ENCODE measurements around the gene DIS3L.
A peak's percentile ranks its signal among the peaks of the same experiment; 100 is the strongest.

The DIS3L gene

DNA sequence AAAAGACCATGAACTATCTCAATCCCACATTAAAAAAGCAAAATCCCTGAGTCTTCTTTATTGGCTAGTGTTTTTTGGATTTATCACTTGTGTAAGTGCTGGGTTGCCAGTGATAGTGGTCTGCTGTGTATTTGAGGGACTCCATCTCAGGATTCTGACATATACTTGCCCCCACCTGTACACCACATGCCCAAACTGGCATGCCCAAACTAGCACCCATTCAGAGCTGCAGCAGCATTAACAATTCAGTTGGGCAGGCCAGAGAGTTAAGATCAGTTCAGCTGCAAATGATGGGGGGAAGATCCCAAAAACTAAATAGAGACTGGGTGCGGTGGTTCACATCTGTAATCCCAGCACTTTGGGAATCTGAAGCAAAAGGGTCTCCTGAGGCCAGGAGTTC is 69.4 kb downstream of the DIS3L start:
- Histone ChIP-seq H3K4ac (ENCODE audit: low read depth in 1 of 2, low read length in 2 of 2) (no peak overlapping the region), H3K18ac (ENCODE audit: low read depth in 1 of 2, low read length in 2 of 2) (no peak overlapping the region), H3K27me3 (ENCODE audit: control insufficient read depth in 1 of 2, insufficient read depth in 1 of 2, low read length in 2 of 2) (no peaks in the 10 kb centered on the region), H2BK12ac (ENCODE audit: low read length in 2 of 2) (no peak overlapping the region), H2BK5ac (ENCODE audit: low read depth, low read length, poor library complexity, severe bottlenecking) (no peak overlapping the region), H3K4me3 (ENCODE audit: insufficient read depth in 1 of 2, low read depth in 1 of 2, low read length in 2 of 2) (no peak overlapping the region), H3K36me3 (ENCODE audit: control insufficient read depth in 1 of 2, insufficient read depth in 2 of 2, low read depth in 1 of 2, low read length in 2 of 2) (no peaks in the 10 kb centered on the region), H2AK5ac (ENCODE audit: low read length, severe bottlenecking) (no peak overlapping the region), H2BK15ac (ENCODE audit: low read depth, poor library complexity, severe bottlenecking) (no peak overlapping the region), H3K4me1 (ENCODE audit: control insufficient read depth, insufficient read depth, low read depth, low read length) (no peaks in the 10 kb centered on the region), H3K14ac (ENCODE audit: low read length in 2 of 2) (no peak overlapping the region), H3K23ac (ENCODE audit: low read length in 2 of 2) (no peak overlapping the region), H3K27ac (ENCODE audit: low read length, poor library complexity, severe bottlenecking) (no peak overlapping the region), H2AFZ (ENCODE audit: low read depth, low read length) (no peak overlapping the region), H4K8ac (ENCODE audit: low read length) (no peak overlapping the region), H2BK120ac (ENCODE audit: low read depth, low read length) (no peak overlapping the region), H3K9ac (ENCODE audit: low read length) (no peak overlapping the region), H4K91ac (ENCODE audit: low read length) (no peak overlapping the region), H3K79me1 (replicated peaks; ENCODE audit: low read length, poor library complexity, severe bottlenecking) (no peaks in the 10 kb centered on the region), H3K9me3 (ENCODE audit: control insufficient read depth, low read length) (no peaks in the 10 kb centered on the region), H3K4me2 (ENCODE audit: low read length, poor library complexity, severe bottlenecking) (no peak overlapping the region)
- WGBS: 100% methylated on average over 1 of the region's 1 CpG
- DNase-seq: no peak

- H4K91ac ChIP-seq (ENCODE audit: low read length): no peak overlapping the region
- DNase-seq: no peak
- H2BK120ac ChIP-seq (ENCODE audit: low read depth, low read length): no peak overlapping the region
- no peak overlapping the region for H3K4me3 ChIP-seq (ENCODE audit: insufficient read depth in 1 of 2, low read depth in 1 of 2, low read length in 2 of 2)
- no peak overlapping the region for H3K9ac ChIP-seq (ENCODE audit: low read length)
- H4K8ac ChIP-seq (ENCODE audit: low read length): no peak overlapping the region
- H3K4me2 ChIP-seq (ENCODE audit: low read length, poor library complexity, severe bottlenecking): no peak overlapping the region
- 77% methylated on average over 2 of the region's 3 CpGs for WGBS
- no peak overlapping the region for H2AFZ ChIP-seq (ENCODE audit: low read depth, low read length)
- H3K27ac ChIP-seq (ENCODE audit: low read length, poor library complexity, severe bottlenecking): no peak overlapping the region
- H2AK5ac ChIP-seq (ENCODE audit: low read length, severe bottlenecking): no peak overlapping the region
- no peaks in the 10 kb centered on the region for H3K4me1 ChIP-seq (ENCODE audit: control insufficient read depth, insufficient read depth, low read depth, low read length)
- H3K18ac ChIP-seq (ENCODE audit: low read depth in 1 of 2, low read length in 2 of 2): no peak overlapping the region
- no peaks in the 10 kb centered on the region for H3K9me3 ChIP-seq (ENCODE audit: control insufficient read depth, low read length)
- no peak overlapping the region for H3K4ac ChIP-seq (ENCODE audit: low read depth in 1 of 2, low read length in 2 of 2)
- no peak overlapping the region for H2BK15ac ChIP-seq (ENCODE audit: low read depth, poor library complexity, severe bottlenecking)
- H2BK5ac ChIP-seq (ENCODE audit: low read depth, low read length, poor library complexity, severe bottlenecking): no peak overlapping the region
- no peak overlapping the region for H2BK12ac ChIP-seq (ENCODE audit: low read length in 2 of 2)
- no peak overlapping the region for H3K14ac ChIP-seq (ENCODE audit: low read length in 2 of 2)
- no peak overlapping the region for H3K23ac ChIP-seq (ENCODE audit: low read length in 2 of 2)
- H3K79me1 ChIP-seq (replicated peaks; ENCODE audit: low read length, poor library complexity, severe bottlenecking): no peaks in the 10 kb centered on the region
- H3K27me3 ChIP-seq (ENCODE audit: control insufficient read depth in 1 of 2, insufficient read depth in 1 of 2, low read length in 2 of 2): no peaks in the 10 kb centered on the region
- H3K36me3 ChIP-seq (ENCODE audit: control insufficient read depth in 1 of 2, insufficient read depth in 2 of 2, low read depth in 1 of 2, low read length in 2 of 2): no peaks in the 10 kb centered on the region
Measured at GRCh38 chr15:66364944-66365528, 71.7 kb downstream of the DIS3L start.

GRCh38 chr15:66369773-66370651 is 76.6 kb downstream of the DIS3L start:
- Histone ChIP-seq H3K4me2 (ENCODE audit: low read length, poor library complexity, severe bottlenecking) (no peak overlapping the region), H3K14ac (ENCODE audit: low read length in 2 of 2) (no peak overlapping the region), H3K27ac (ENCODE audit: low read length, poor library complexity, severe bottlenecking) (no peak overlapping the region), H2BK5ac (ENCODE audit: low read depth, low read length, poor library complexity, severe bottlenecking) (no peak overlapping the region), H3K4ac (ENCODE audit: low read depth in 1 of 2, low read length in 2 of 2) (no peak overlapping the region), H2AFZ (ENCODE audit: low read depth, low read length) (no peak overlapping the region), H2BK15ac (ENCODE audit: low read depth, poor library complexity, severe bottlenecking) (no peak overlapping the region), H2BK12ac (ENCODE audit: low read length in 2 of 2) (no peak overlapping the region), H2AK5ac (ENCODE audit: low read length, severe bottlenecking) (no peak overlapping the region), H4K8ac (ENCODE audit: low read length) (peak overlapping the region; percentile 12), H3K23ac (ENCODE audit: low read length in 2 of 2) (no peak overlapping the region), H3K27me3 (ENCODE audit: control insufficient read depth in 1 of 2, insufficient read depth in 1 of 2, low read length in 2 of 2) (no peaks in the 10 kb centered on the region), H3K79me1 (replicated peaks; ENCODE audit: low read length, poor library complexity, severe bottlenecking) (no peaks in the 10 kb centered on the region), H3K36me3 (ENCODE audit: control insufficient read depth in 1 of 2, insufficient read depth in 2 of 2, low read depth in 1 of 2, low read length in 2 of 2) (no peaks in the 10 kb centered on the region), H3K4me1 (ENCODE audit: control insufficient read depth, insufficient read depth, low read depth, low read length) (no peaks in the 10 kb centered on the region), H2BK120ac (ENCODE audit: low read depth, low read length) (no peak overlapping the region), H3K9ac (ENCODE audit: low read length) (peak overlapping the region; percentile 76), H3K4me3 (ENCODE audit: insufficient read depth in 1 of 2, low read depth in 1 of 2, low read length in 2 of 2) (peak overlapping the region in 1 of 2 experiments; percentile 67), H4K91ac (ENCODE audit: low read length) (no peak overlapping the region), H3K9me3 (ENCODE audit: control insufficient read depth, low read length) (peaks cover 8% of the 10 kb centered on the region), H3K18ac (ENCODE audit: low read depth in 1 of 2, low read length in 2 of 2) (no peak overlapping the region)
- WGBS: 57% methylated on average over 9 of the region's 12 CpGs
- peak; percentile 17 for DNase-seq

- Histone ChIP-seq H2BK120ac (ENCODE audit: low read depth, low read length) (no peak overlapping the region), H3K4me2 (ENCODE audit: low read length, poor library complexity, severe bottlenecking) (no peak overlapping the region), H3K18ac (ENCODE audit: low read depth in 1 of 2, low read length in 2 of 2) (no peak overlapping the region), H3K79me1 (replicated peaks; ENCODE audit: low read length, poor library complexity, severe bottlenecking) (no peaks in the 10 kb centered on the region), H3K9ac (ENCODE audit: low read length) (no peak overlapping the region), H2BK15ac (ENCODE audit: low read depth, poor library complexity, severe bottlenecking) (no peak overlapping the region), H2BK5ac (ENCODE audit: low read depth, low read length, poor library complexity, severe bottlenecking) (no peak overlapping the region), H3K27me3 (ENCODE audit: control insufficient read depth in 1 of 2, insufficient read depth in 1 of 2, low read length in 2 of 2) (no peaks in the 10 kb centered on the region), H3K27ac (ENCODE audit: low read length, poor library complexity, severe bottlenecking) (no peak overlapping the region), H2BK12ac (ENCODE audit: low read length in 2 of 2) (no peak overlapping the region), H3K4me1 (ENCODE audit: control insufficient read depth, insufficient read depth, low read depth, low read length) (no peaks in the 10 kb centered on the region), H4K91ac (ENCODE audit: low read length) (no peak overlapping the region), H3K23ac (ENCODE audit: low read length in 2 of 2) (no peak overlapping the region), H3K9me3 (ENCODE audit: control insufficient read depth, low read length) (peaks cover 8% of the 10 kb centered on the region), H2AFZ (ENCODE audit: low read depth, low read length) (no peak overlapping the region), H2AK5ac (ENCODE audit: low read length, severe bottlenecking) (no peak overlapping the region), H3K4ac (ENCODE audit: low read depth in 1 of 2, low read length in 2 of 2) (no peak overlapping the region), H3K36me3 (ENCODE audit: control insufficient read depth in 1 of 2, insufficient read depth in 2 of 2, low read depth in 1 of 2, low read length in 2 of 2) (no peaks in the 10 kb centered on the region), H3K14ac (ENCODE audit: low read length in 2 of 2) (no peak overlapping the region), H3K4me3 (ENCODE audit: insufficient read depth in 1 of 2, low read depth in 1 of 2, low read length in 2 of 2) (no peak overlapping the region), H4K8ac (ENCODE audit: low read length) (no peak overlapping the region)
- DNase-seq: no peak
- WGBS: 95% methylated on average over 3 of the region's 4 CpGs
Measured at GRCh38 chr15:66374179-66374578, 80.8 kb downstream of the DIS3L start.
